ENCODE data around the gene TACC3.

GRCh38 chr4:1750381-1751154 lies 29.2 kb downstream of the TACC3 start:
- no peak for TF ChIP-seq CTCF (tag by site-specific recombination; IDR thresholded peaks at IDR 0.05)
- no peak for TF ChIP-seq ZNF121 (tag by site-specific recombination; IDR thresholded peaks at IDR 0.05)
- TF ChIP-seq ZSCAN30 (tag by site-specific recombination; IDR thresholded peaks at IDR 0.05), result no peak
- TF ChIP-seq ATF2 (tag by site-specific recombination; IDR thresholded peaks at IDR 0.05; ENCODE audit: low read depth), result no peak
- TF ChIP-seq ZBTB10 (tag by site-specific recombination; IDR thresholded peaks at IDR 0.05), result no peak
- no peak for TF ChIP-seq ZNF830 (tag by site-specific recombination; IDR thresholded peaks at IDR 0.05; ENCODE audit: low read depth)
- no peak for TF ChIP-seq INSM2 (tag by site-specific recombination; IDR thresholded peaks at IDR 0.05)
- no peak for TF ChIP-seq ZNF138 (tag by site-specific recombination; IDR thresholded peaks at IDR 0.05; ENCODE audit: borderline replicate concordance)
- no peak for TF ChIP-seq KLF1 (tag by site-specific recombination; IDR thresholded peaks at IDR 0.05)
- TF ChIP-seq SP7 (tag by site-specific recombination; IDR thresholded peaks at IDR 0.05), result no peak
- no peak for TF ChIP-seq ZBTB8A (tag by site-specific recombination; IDR thresholded peaks at IDR 0.05)
- no peak for TF ChIP-seq ZNF544 (tag by site-specific recombination; IDR thresholded peaks at IDR 0.05)
- no peak for TF ChIP-seq ZEB2 (tag by site-specific recombination; IDR thresholded peaks at IDR 0.05)
- TF ChIP-seq GLI4 (tag by site-specific recombination; IDR thresholded peaks at IDR 0.05), result no peak

All from HEK293 (cell line).